Tongue (tissue), 2 donors: ENCODE measurements around the gene MUTYH. TPM values are rescaled to one million over a fixed set of nuclear protein-coding genes. Genes with fewer than 3 reads are reported as not detected.
A peak's percentile ranks its signal among the peaks of the same experiment; 100 is the strongest.

Experiments
- DNase-seq: peaks from one replicate; pipeline ENCODE4 v3.0.0-alpha.2; 2015
- total RNA-seq: library from RNA; depleted of rRNA; stranded (reverse); fragments of >200 nt; gene quantifications from one replicate; pipeline ENCODE4 v1.2.3, GENCODE V29; 2014

The MUTYH gene
- total RNA-seq, 1 donor from 2014 or later, result 15.9 TPM

GRCh38 chr1:45348966-45349677 lies 8.9 kb upstream of the MUTYH start:
- DNase-seq, result no peak

- no peak for DNase-seq
Observed at GRCh38 chr1:45348609-45348965, 8.3 kb upstream of the MUTYH start.

GRCh38 chr1:45348020-45348419 lies 7.8 kb upstream of the MUTYH start:
- no peak for DNase-seq

- no peak for DNase-seq
Observed at GRCh38 chr1:45346473-45346872, 6.2 kb upstream of the MUTYH start.

GRCh38 chr1:45345014-45345413 lies 4.8 kb upstream of the MUTYH start:
- DNase-seq, result no peak

- DNase-seq, result no peak
Observed at GRCh38 chr1:45344499-45344898, 4.3 kb upstream of the MUTYH start.

GRCh38 chr1:45340816-45341466 lies 701 bp upstream of the MUTYH start:
- DNase-seq, result no peak

- no peak for DNase-seq
Observed at GRCh38 chr1:45337630-45338325, 2.5 kb downstream of the MUTYH start.

- DNase-seq, result no peak
Observed at GRCh38 chr1:45335855-45336324, 4.3 kb downstream of the MUTYH start.

GRCh38 chr1:45334308-45335245 lies 5.7 kb downstream of the MUTYH start:
- no peak for DNase-seq

- DNase-seq, result no peak
Observed at GRCh38 chr1:45332346-45332720, 7.9 kb downstream of the MUTYH start.

GRCh38 chr1:45331436-45332345 lies 8.5 kb downstream of the MUTYH start:
- DNase-seq, result no peak

GRCh38 chr1:45329445-45329844 lies 10.8 kb downstream of the MUTYH start:
- no peak for DNase-seq

- DNase-seq, result no peak
Observed at GRCh38 chr1:45328680-45329079, 11.6 kb downstream of the MUTYH start.

GRCh38 chr1:45327644-45328515 lies 12.4 kb downstream of the MUTYH start:
- no peak for DNase-seq

- DNase-seq, result peak; percentile 86
Observed at GRCh38 chr1:45326627-45327623, 13.3 kb downstream of the MUTYH start, which contains the start of gene HPDL. Gene HPDL, plus strand, starts transcription at chr1:45326895. Its CDS starts 254 bp downstream, at chr1:45327149.

GRCh38 chr1:45325851-45326506 lies 14.3 kb downstream of the MUTYH start:
- DNase-seq, result peak; percentile 48

- no peak for DNase-seq
Observed at GRCh38 chr1:45322486-45323040, 17.7 kb downstream of the MUTYH start.
